IPS DF 6.9 (cell line): Measurements from ENCODE around the gene SLC25A3.
"Not testable (repeated sequence)": the region's sequence is repeated elsewhere in the genome, so short reads cannot be mapped to it uniquely, and the experiment has no call there.

ENCODE experiments used
- DNase-seq: peaks from one replicate; pipeline ENCODE4 v3.0.0-alpha.2; 2013; ENCODE audit warnings: low read depth, low spot score
- H3K27ac ChIP-seq: one replicate; pipeline ENCODE4 v1.5.1; 2013; ENCODE audit warnings: low read length, control low read depth
- H3K27me3 ChIP-seq: 2 replicates; pipeline ENCODE4 v1.6.1; 2013; ENCODE audit warnings: mild to moderate bottlenecking, low read length; ENCODE audit not compliant: control insufficient read depth, insufficient read depth
- H3K36me3 ChIP-seq: 2 replicates; pipeline ENCODE4 v1.6.1; 2013; ENCODE audit warnings: low read length; ENCODE audit not compliant: control insufficient read depth, insufficient read depth
- H3K4me1 ChIP-seq: 2 replicates; pipeline ENCODE4 v1.6.1; 2013; ENCODE audit warnings: low read length; ENCODE audit not compliant: control insufficient read depth, insufficient read depth
- H3K4me3 ChIP-seq: 2 replicates; pipeline ENCODE4 v1.5.1; 2013; ENCODE audit warnings: mild to moderate bottlenecking, low read length
- H3K9me3 ChIP-seq: 2 replicates; pipeline ENCODE4 v1.6.1; 2013; ENCODE audit warnings: low read length, inconsistent platforms; ENCODE audit not compliant: control insufficient read depth, insufficient read depth
- WGBS: extraction: QIAGEN DNeasy Blood & Tissue Kit; methylation state at CpG from one replicate; pipeline ENCODE4 v1.1.7; 2013; ENCODE audit warnings: mixed read lengths, missing lambda C conversion rate; ENCODE audit not compliant: insufficient read length, insufficient coverage; 5-methylcytosine and 5-hydroxymethylcytosine counted together

Gene SLC25A3

DNA sequence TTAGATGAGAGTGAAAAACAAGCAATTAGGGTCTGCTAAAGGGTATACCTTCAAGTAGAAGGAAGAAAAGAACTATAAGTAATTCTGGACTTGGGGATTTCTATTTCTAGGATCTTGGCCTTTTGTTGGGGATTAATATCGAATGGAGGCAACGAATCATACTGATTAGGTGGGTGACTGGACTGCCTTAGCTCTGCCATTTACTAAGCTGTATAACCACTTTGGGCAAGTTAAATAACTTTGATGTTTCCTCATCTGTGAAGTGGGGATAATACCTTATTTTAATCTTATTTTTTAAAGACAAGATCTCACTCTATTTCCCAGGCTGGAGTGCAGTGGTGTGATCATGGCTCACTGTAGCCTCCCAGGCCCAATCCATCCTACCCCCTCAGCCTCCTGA lies 44.5 kb downstream of the SLC25A3 start:
- Histone ChIP-seq H3K9me3 (no peaks in the 10 kb centered on the region), H3K27me3 (no peaks in the 10 kb centered on the region), H3K4me1 (no peaks in the 10 kb centered on the region), H3K36me3 (no peaks in the 10 kb centered on the region), H3K27ac (no peak overlapping the region), H3K4me3 (no peak overlapping the region)
- no CpG with 5 or more reads among the region's 2 CpGs for WGBS
- DNase-seq = no peak

DNA sequence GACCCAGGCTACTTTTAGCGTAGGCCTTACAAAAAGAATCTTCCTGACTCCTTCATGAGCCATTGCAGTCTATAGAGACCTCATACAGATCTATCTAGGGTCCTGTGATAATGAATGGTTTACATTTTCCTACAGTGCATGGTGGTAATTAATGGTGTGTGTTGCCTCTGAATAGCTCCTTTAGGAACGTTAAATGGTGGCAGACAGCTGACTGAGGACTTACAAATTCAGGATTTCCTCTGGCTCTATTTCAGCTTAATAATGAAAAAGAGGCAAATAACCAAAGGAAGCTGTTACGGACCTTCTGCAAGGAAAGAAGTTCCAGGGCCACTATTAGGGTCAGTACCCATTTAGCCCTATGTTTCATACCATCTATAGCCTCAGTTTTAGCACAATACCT lies 46.0 kb downstream of the SLC25A3 start:
- DNase-seq = no peak
- Histone ChIP-seq H3K27ac (no peak overlapping the region), H3K4me3 (no peak overlapping the region), H3K4me1 (no peaks in the 10 kb centered on the region), H3K36me3 (no peaks in the 10 kb centered on the region), H3K9me3 (no peaks in the 10 kb centered on the region), H3K27me3 (no peaks in the 10 kb centered on the region)
- WGBS = no CpG with 5 or more reads among the region's 3 CpGs

DNA sequence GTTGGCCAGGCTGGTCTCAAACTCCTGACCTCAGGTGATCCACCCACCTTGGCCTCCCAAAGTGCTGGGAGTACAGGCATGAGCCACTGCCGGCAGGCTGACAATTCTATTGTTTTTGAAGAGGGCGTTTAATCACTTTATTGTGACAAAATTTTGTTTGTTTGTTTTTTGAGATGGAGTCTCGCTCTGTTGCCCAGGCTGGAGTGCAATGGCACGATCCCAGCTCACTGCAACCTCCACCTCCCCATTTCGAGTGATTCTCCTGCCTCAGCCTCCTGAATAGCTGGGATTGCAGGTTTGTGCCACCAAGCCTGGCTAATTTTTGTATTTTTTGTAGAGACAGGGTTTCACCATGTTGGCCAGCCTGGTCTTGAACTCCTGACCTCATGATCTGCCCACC lies 49.3 kb downstream of the SLC25A3 start:
- not testable (repeated sequence) for H3K27ac ChIP-seq, H3K4me1 ChIP-seq
- WGBS = no CpG with 5 or more reads among the region's 5 CpGs

DNA sequence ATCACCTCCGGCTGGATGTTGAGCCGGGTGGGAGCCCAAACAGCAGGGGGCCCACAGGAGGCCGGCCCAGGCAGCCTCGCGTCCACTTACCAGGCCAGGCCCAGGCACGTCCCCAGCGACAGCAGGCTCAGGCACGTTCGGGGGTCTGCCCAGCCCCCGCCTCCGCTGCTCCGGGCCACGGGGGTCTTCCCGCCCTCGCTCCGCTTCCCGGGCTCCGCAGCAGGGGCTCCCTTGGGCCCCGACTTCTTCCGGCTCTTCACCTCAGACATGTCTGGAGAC lies 50.9 kb downstream of the SLC25A3 start:
- no CpG with 5 or more reads among the region's 20 CpGs for WGBS
- Histone ChIP-seq H3K27ac (no peak overlapping the region), H3K4me1 (no peaks in the 10 kb centered on the region), H3K9me3 (no peaks in the 10 kb centered on the region), H3K36me3 (peaks cover 1% of the 10 kb centered on the region; the same call in 1 of the 2 replicates), H3K27me3 (no peaks in the 10 kb centered on the region), H3K4me3 (peak overlapping the region; percentile 95)
- no peak for DNase-seq

More for the DNA sequence above, 49.3 kb downstream of the SLC25A3 start:
- DNase-seq, H3K27me3 ChIP-seq, H3K36me3 ChIP-seq, H3K4me3 ChIP-seq, H3K9me3 ChIP-seq: not testable (repeated sequence)

DNA sequence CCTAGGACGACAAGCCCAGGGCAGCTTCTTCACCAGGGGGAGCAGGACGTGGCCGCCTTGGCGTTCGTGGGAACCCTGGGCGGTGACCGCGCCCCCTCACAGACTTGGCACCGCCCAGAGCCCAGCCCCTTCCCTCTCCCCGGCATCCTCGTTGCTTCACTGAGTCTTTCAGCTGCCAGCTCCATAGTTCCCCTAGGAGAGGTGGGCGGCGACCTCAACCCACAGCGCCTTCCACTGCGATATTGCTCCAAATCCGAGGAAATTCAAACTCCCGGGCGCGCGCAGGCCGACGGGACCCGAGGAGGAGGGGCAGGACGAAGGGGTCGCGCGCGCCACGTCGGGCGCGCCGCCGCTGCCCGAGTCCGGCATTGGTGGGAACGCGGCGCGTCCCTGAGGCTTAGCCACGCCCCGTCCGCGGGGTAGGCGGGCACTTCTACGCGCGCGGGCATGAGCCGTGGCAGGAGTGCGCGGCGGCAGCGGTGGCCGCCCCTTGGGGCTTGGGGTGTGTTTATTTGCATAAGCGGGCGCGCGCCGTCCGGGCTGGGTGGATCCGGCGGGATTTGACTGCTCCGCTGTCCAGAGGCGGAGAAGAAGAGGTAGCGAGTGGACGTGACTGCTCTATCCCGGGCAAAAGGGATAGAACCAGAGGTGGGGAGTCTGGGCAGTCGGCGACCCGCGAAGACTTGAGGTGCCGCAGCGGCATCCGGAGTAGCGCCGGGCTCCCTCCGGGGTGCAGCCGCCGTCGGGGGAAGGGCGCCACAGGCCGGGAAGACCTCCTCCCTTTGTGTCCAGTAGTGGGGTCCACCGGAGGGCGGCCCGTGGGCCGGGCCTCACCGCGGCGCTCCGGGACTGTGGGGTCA lies 51.5 kb downstream of the SLC25A3 start, which contains the start of the genes APAF1 and IKBIP:
Gene APAF1 (plus strand): TSS at position 579 of the 860 bp plus-strand sequence. CDS start 3,070 bp downstream, outside the sequence.
Gene IKBIP (minus strand): TSS at position 77 of the 860 bp plus-strand sequence. CDS start 87 bp downstream, outside the sequence.
- Histone ChIP-seq H3K27ac (no peak within 1 kb of the TSS), H3K27me3 (no peaks in the 10 kb centered on the region), H3K9me3 (no peaks in the 10 kb centered on the region), H3K4me1 (no peaks in the 10 kb centered on the region), H3K4me3 (peak within 1 kb of the TSS; percentile 95), H3K36me3 (peaks cover 5% of the 10 kb centered on the region; the same call in 1 of the 2 replicates)
- peak; percentile 93 for DNase-seq
- WGBS = no CpG with 5 or more reads among the region's 91 CpGs

DNA sequence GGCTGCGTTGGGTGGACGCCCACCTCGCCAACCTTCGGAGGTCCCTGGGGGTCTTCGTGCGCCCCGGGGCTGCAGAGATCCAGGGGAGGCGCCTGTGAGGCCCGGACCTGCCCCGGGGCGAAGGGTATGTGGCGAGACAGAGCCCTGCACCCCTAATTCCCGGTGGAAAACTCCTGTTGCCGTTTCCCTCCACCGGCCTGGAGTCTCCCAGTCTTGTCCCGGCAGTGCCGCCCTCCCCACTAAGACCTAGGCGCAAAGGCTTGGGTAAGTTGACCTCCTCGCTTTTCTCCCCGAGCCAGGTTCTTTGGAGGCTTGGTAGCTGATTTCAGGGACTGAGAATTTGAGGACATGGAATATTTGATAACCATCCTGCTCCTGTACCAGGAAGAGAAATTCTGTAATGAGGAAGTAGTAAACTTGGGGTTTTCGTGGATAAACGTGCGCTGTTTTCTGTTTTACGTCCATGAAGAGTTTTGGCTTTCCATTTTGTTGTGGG lies 52.1 kb downstream of the SLC25A3 start:
- Histone ChIP-seq H3K4me3 (peak overlapping the region; percentile 95), H3K27ac (no peak overlapping the region), H3K4me1 (no peaks in the 10 kb centered on the region), H3K36me3 (peaks cover 5% of the 10 kb centered on the region; the same call in 1 of the 2 replicates), H3K27me3 (no peaks in the 10 kb centered on the region), H3K9me3 (no peaks in the 10 kb centered on the region)
- WGBS = no CpG with 5 or more reads among the region's 24 CpGs
- DNase-seq = peak; percentile 4

DNA sequence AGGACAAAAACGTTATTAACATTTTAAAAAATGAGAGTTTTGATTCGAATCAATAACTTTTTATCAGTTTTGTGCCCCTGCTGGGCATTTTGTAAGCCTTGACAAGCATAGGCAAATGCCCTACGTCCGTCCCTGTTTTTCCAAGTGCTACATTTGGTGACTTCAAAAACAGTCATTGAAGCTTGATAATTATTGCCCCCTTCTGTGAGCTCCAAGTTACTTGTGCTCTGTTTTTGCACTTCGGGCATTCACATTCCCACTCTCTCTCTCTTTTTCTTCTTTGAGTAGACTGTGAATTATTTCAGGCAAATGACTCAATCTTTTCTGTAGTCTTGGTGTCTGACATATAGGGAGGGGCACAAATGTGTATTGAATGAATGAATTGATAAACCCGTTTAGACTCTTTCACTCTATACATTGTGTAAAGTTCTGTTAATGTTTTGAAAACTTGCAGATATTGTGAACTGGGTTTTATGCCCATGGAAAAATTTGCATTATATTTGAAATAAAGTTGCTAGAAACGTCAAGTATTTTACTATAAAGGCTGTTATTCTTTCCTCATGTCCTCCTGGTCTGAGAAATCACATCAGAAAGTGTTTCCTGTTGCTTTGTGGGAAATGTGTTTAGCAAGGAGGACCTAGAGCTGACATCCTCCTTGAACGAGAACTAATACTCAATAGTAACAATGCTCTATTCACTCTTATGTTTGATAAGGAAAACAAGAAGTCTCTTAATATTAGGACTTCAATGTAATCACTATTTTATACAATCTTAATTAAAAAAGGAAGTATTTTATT lies 53.0 kb downstream of the SLC25A3 start:
- H3K4me3 ChIP-seq = no peak overlapping the region
- no CpG with 5 or more reads among the region's 8 CpGs for WGBS
- DNase-seq = no peak
- no peaks in the 10 kb centered on the region for H3K4me1 ChIP-seq
- H3K36me3 ChIP-seq = peaks cover 5% of the 10 kb centered on the region; the same call in 1 of the 2 replicates
- H3K27ac ChIP-seq = no peak overlapping the region
- H3K9me3 ChIP-seq = no peaks in the 10 kb centered on the region
- H3K27me3 ChIP-seq = no peaks in the 10 kb centered on the region

DNA sequence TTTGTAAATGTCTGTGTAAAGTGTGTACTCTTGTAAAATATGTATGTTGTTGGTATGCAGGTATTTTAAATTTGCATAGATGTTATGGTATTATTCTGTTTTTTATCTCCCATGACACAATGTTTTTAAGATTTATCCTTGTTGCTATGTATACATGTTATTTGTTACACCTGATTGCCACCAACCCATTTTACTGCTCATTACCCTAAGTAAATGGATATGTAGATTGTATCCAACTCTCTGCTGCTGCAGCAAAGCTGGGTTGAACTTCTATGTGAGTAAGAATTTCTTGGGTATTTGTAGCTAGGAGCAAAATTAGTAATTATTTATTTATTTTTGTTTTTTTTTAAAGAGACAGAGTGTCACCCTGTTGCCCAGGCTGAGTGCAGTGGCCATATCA lies 57.8 kb downstream of the SLC25A3 start:
- Histone ChIP-seq H3K4me1 (no peaks in the 10 kb centered on the region), H3K27ac (no peak overlapping the region), H3K9me3 (no peaks in the 10 kb centered on the region), H3K36me3 (peaks cover 5% of the 10 kb centered on the region; the same call in 1 of the 2 replicates), H3K4me3 (no peak overlapping the region), H3K27me3 (no peaks in the 10 kb centered on the region)
- no peak for DNase-seq

DNA sequence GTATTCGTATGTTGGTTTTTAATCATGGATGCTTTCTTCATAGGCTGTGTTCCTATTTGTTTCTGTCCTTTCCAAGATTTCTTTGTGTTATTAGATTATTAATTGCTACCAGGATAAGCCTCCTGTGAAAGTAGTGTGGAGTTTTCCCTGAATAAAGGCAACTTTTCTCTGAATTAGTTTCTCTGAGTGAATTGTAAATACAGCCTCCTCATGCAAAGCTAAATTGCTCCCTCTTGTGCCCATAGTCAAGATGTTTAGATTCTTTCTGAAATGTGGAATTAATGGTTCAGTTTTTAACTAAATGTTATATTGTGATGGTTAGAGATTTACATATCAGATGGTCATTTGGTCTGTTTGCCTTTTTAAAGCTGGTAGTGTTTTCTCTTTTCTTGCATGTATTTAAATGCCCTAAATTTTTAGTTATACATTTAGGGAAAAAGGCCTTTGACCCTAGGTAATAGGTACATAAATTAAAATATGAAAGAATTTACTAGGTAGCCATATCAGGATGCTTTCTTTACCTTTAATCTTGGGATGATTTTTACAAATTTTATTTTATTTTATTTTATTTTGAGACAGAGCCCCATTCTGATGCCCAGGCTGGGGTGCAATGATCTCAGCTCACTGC lies 60.5 kb downstream of the SLC25A3 start:
- Histone ChIP-seq H3K4me1 (no peaks in the 10 kb centered on the region), H3K36me3 (peaks cover 5% of the 10 kb centered on the region; the same call in 1 of the 2 replicates), H3K27me3 (no peaks in the 10 kb centered on the region), H3K27ac (no peak overlapping the region), H3K9me3 (no peaks in the 10 kb centered on the region), H3K4me3 (no peak overlapping the region)
- no CpG with 5 or more reads among the region's 1 CpG for WGBS
- peak; percentile 1 for DNase-seq
